H1 (cell line): ENCODE measurements around the gene FIGNL1. TPM values are rescaled to one million over a fixed set of nuclear protein-coding genes. Genes with fewer than 3 reads are reported as not detected.

Experiments
- CTCF ChIA-PET: fragments of 300-600 bp; sonication (Branson Sonifier 250); formaldehyde crosslinking; loops from one replicate; lab custom pipeline; 2021; ENCODE audit not compliant: partially characterized antibody; lab: Charles Lee
- POLR2A ChIA-PET: fragments of 300-600 bp; sonication (Branson Sonifier 250); formaldehyde crosslinking; loops from one replicate; lab custom pipeline; 2021; ENCODE audit warnings: inconsistent platforms; ENCODE audit not compliant: partially characterized antibody; lab: Charles Lee
- DNase-seq, 2 experiments: peaks; one replicate each; pipeline versions ENCODE4 v3.0.0 to v3.0.0-alpha.2; 2010 to 2022; ENCODE audit warnings: low spot score in 2 of 2, low read depth in 1 of 2, mixed read lengths in 1 of 2
- FAIRE-seq: peaks from 2 replicates; lab custom pipeline; 2011; peaks lifted over from hg19 to GRCh38; lab: Jason Lieb, UNC
- H2AFZ ChIP-seq: 2 replicates; pipeline ENCODE4 v1.8.1; 2012; ENCODE audit warnings: low read length, inconsistent platforms
- H2AK5ac ChIP-seq: 2 replicates; pipeline ENCODE4 v1.6.1; 2013; ENCODE audit warnings: low read depth, low read length
- H2BK120ac ChIP-seq: replicated peaks from 2 replicates; pipeline ENCODE3; 2013; ENCODE audit warnings: low read depth, low read length, inconsistent platforms
- H2BK12ac ChIP-seq: 2 replicates; pipeline ENCODE4 v1.6.1; 2013; ENCODE audit warnings: low read depth, low read length
- H2BK15ac ChIP-seq: 2 replicates; pipeline ENCODE4 v1.6.1; 2013; ENCODE audit warnings: low read length
- H2BK20ac ChIP-seq: 2 replicates; pipeline ENCODE4 v1.6.1; 2013; ENCODE audit warnings: low read length
- H2BK5ac ChIP-seq: 2 replicates; pipeline ENCODE4 v1.6.1; 2013; ENCODE audit warnings: low read depth, low read length
- H3K14ac ChIP-seq: 2 replicates; pipeline ENCODE4 v1.6.1; 2013; ENCODE audit warnings: inconsistent platforms; ENCODE audit not compliant: insufficient read length
- H3K18ac ChIP-seq: 2 replicates; pipeline ENCODE4 v1.6.1; 2013; ENCODE audit warnings: low read length; ENCODE audit errors: extremely low read depth
- H3K23ac ChIP-seq: 2 replicates; pipeline ENCODE4 v1.6.1; 2013; ENCODE audit warnings: inconsistent platforms; ENCODE audit not compliant: insufficient read length
- H3K23me2 ChIP-seq: 2 replicates; pipeline ENCODE4 v1.6.1; 2013; ENCODE audit warnings: low read depth, low read length
- H3K27ac ChIP-seq: 2 replicates; pipeline ENCODE4 v1.6.1; 2011; ENCODE audit warnings: low read depth, low read length, inconsistent platforms
- H3K27me3 ChIP-seq, 4 experiments: replicated peaks in 1 of 4; 1 replicate in 1 of 4; 2 replicates in 3 of 4; pipeline versions ENCODE4 v1.6.1 to v1.8.1; 2011 to 2013; ENCODE audit warnings: low read length in 3 of 4, mild to moderate bottlenecking in 3 of 4, inconsistent platforms in 2 of 4, mixed read lengths in 2 of 4, moderate library complexity in 1 of 4; ENCODE audit not compliant: control insufficient read depth in 3 of 4, insufficient read depth in 3 of 4; ENCODE audit errors: extremely low read depth in 1 of 4
- H3K36me3 ChIP-seq, 4 experiments: 2 replicates each; pipeline versions ENCODE4 v1.6.1 to v1.8.1; 2011 to 2013; ENCODE audit warnings: mild to moderate bottlenecking in 4 of 4, low read length in 3 of 4, moderate library complexity in 2 of 4, control low read depth in 1 of 4, inconsistent platforms in 1 of 4; ENCODE audit not compliant: insufficient read depth in 4 of 4, control insufficient read depth in 2 of 4
- H3K4ac ChIP-seq: replicated peaks from 2 replicates; pipeline ENCODE3; 2013; ENCODE audit warnings: low read length, low read depth, mixed read lengths, inconsistent platforms; ENCODE audit not compliant: insufficient read length
- H3K4me1 ChIP-seq, 4 experiments: replicated peaks in 1 of 4; 1 replicate in 1 of 4; 2 replicates in 3 of 4; pipeline versions ENCODE4 v1.6.1 to v1.8.1; 2011 to 2013; ENCODE audit warnings: low read length in 3 of 4, inconsistent platforms in 2 of 4, mixed read lengths in 1 of 4; ENCODE audit not compliant: insufficient read depth in 4 of 4, control insufficient read depth in 3 of 4
- H3K4me2 ChIP-seq, 2 experiments: 2 replicates each; pipeline versions ENCODE4 v1.6.1 to v1.8.1; 2011 to 2013; ENCODE audit warnings: low read depth in 2 of 2, low read length in 2 of 2, control low read depth in 1 of 2, inconsistent platforms in 1 of 2, mild to moderate bottlenecking in 1 of 2; ENCODE audit not compliant: insufficient read depth in 1 of 2
- H3K4me3 ChIP-seq, 4 experiments: fragments of 200-600, 300-600 bp in 1 of 4; sonication (generic), shearing (Covaris generic), sonication (Bioruptor Twin) in 1 of 4; 2 replicates each; pipeline versions ENCODE4 v1.5.1 to v1.8.1; 2011 to 2016; ENCODE audit warnings: low read length in 4 of 4, low read depth in 3 of 4, control low read depth in 2 of 4, inconsistent platforms in 2 of 4, mild to moderate bottlenecking in 2 of 4, mixed read lengths in 1 of 4, moderate library complexity in 1 of 4; ENCODE audit not compliant: insufficient read depth in 2 of 4; ENCODE audit errors: extremely low read depth in 1 of 4
- H3K56ac ChIP-seq: replicated peaks from 2 replicates; pipeline ENCODE3; 2013; ENCODE audit warnings: low read depth, mild to moderate bottlenecking, mixed read lengths, low read length, inconsistent platforms; ENCODE audit not compliant: insufficient read length
- H3K79me1 ChIP-seq: 2 replicates; pipeline ENCODE4 v1.6.1; 2013; ENCODE audit warnings: low read depth, low read length, control low read depth
- H3K79me2 ChIP-seq, 2 experiments: 2 replicates each; pipeline versions ENCODE4 v1.6.1 to v1.8.1; 2012 to 2013; ENCODE audit warnings: low read length in 2 of 2, mild to moderate bottlenecking in 2 of 2, inconsistent platforms in 1 of 2; ENCODE audit not compliant: insufficient read depth in 2 of 2, control insufficient read depth in 1 of 2
- H3K9ac ChIP-seq, 4 experiments: replicated peaks in 1 of 4; 1 replicate in 1 of 4; 2 replicates in 3 of 4; pipeline versions ENCODE4 v1.6.1 to v1.8.1; 2011 to 2013; ENCODE audit warnings: low read depth in 3 of 4, low read length in 3 of 4, control low read depth in 2 of 4, mild to moderate bottlenecking in 2 of 4, moderate library complexity in 2 of 4, inconsistent platforms in 1 of 4; ENCODE audit errors: extremely low read depth in 1 of 4
- H3K9me3 ChIP-seq, 2 experiments: 2 replicates each; pipeline versions ENCODE4 v1.6.1 to v1.8.1; 2012 to 2013; ENCODE audit warnings: mild to moderate bottlenecking in 2 of 2, moderate library complexity in 2 of 2, control low read depth in 1 of 2, inconsistent platforms in 1 of 2, low read depth in 1 of 2, low read length in 1 of 2, mixed read lengths in 1 of 2; ENCODE audit not compliant: insufficient read depth in 2 of 2
- H4K20me1 ChIP-seq, 2 experiments: replicated peaks in 1 of 2; 2 replicates each; pipeline versions ENCODE3 to v1.8.1; 2011 to 2013; ENCODE audit warnings: inconsistent platforms in 2 of 2, low read length in 2 of 2, mild to moderate bottlenecking in 1 of 2; ENCODE audit not compliant: insufficient read depth in 2 of 2, control insufficient read depth in 1 of 2
- H4K5ac ChIP-seq: 2 replicates; pipeline ENCODE4 v1.6.1; 2013; ENCODE audit warnings: low read length, low read depth, mixed read lengths, inconsistent platforms; ENCODE audit not compliant: insufficient read length
- H4K8ac ChIP-seq: 2 replicates; pipeline ENCODE4 v1.8.0; 2013; ENCODE audit warnings: mild to moderate bottlenecking, moderate library complexity, low read length, inconsistent platforms; ENCODE audit not compliant: insufficient read depth; ENCODE audit errors: extremely low read depth
- H4K91ac ChIP-seq: replicated peaks from 2 replicates; pipeline ENCODE3; 2013; ENCODE audit warnings: low read length, mixed read lengths, inconsistent platforms; ENCODE audit not compliant: insufficient read length
- CBX8 ChIP-seq: fragments of 300-800, 300-1000 bp; sonication (generic); IDR thresholded peaks from 2 replicates; pipeline ENCODE4 v1.7.1; 2016; ENCODE audit warnings: low read depth, low read length, borderline replicate concordance
- HDAC6 ChIP-seq: IDR thresholded peaks from one replicate; pipeline ENCODE4 v1.7.1; 2012; ENCODE audit warnings: low read depth, mild to moderate bottlenecking, inconsistent platforms, low read length, moderate library complexity
- KDM4A ChIP-seq: IDR thresholded peaks from one replicate; pipeline ENCODE4 v1.7.1; 2012; ENCODE audit warnings: low read depth, mild to moderate bottlenecking, moderate library complexity, low read length, inconsistent platforms; ENCODE audit not compliant: severe bottlenecking
- TBP ChIP-seq: IDR thresholded peaks from 2 replicates; pipeline ENCODE4 v1.6.1; 2011; ENCODE audit warnings: low read depth, low read length, improper control_type of control experiment
- WGBS, 2 experiments: shearing (Covaris generic) in 1 of 2; methylation state at CpG; one replicate each; pipeline versions ENCODE4 v1.1.6 to v1.1.7; 2013 to 2015; ENCODE audit warnings: low lambda C conversion rate in 2 of 2, mixed read lengths in 2 of 2, inconsistent platforms in 1 of 2, low coverage in 1 of 2, missing lambda C conversion rate in 1 of 2; ENCODE audit not compliant: insufficient replicate concordance in 2 of 2, insufficient coverage in 1 of 2, insufficient read length in 1 of 2; ENCODE audit errors: extremely low coverage in 1 of 2, missing lambda C conversion rate in 1 of 2; 5-methylcytosine and 5-hydroxymethylcytosine counted together
- polyA plus RNA-seq, 7 experiments: library from polyadenylated mRNA; depleted of rRNA in 3 of 7; stranded (reverse) in 5 of 7; unstranded in 2 of 7; fragments of >200 nt in 5 of 7; fragments of 200-250 nt in 2 of 7; gene quantifications; 1 replicate in 5 of 7; 2 replicates in 1 of 7; 4 replicates in 1 of 7; pipeline versions ENCODE4 v1.2.1 to v1.2.3, GENCODE V29; 2011 to 2013; ENCODE audit warnings: missing spikeins in 2 of 7, mixed read lengths in 2 of 7
- total RNA-seq: library from RNA; stranded (reverse); fragmentation: NEBNext Ultra II Directional; extraction: Animal tissue kit (Norgen Biotek cat#: 25700); gene quantifications from 2 replicates; pipeline ENCODE4 v1.2.1, GENCODE V29; 2021

Gene FIGNL1
- total and polyA plus RNA-seq, 2 of the 8 experiments (the other 6 are each of a cell fraction or from before 2014, with no cell fraction given), result 6.5 to 9.9 TPM

DNA sequence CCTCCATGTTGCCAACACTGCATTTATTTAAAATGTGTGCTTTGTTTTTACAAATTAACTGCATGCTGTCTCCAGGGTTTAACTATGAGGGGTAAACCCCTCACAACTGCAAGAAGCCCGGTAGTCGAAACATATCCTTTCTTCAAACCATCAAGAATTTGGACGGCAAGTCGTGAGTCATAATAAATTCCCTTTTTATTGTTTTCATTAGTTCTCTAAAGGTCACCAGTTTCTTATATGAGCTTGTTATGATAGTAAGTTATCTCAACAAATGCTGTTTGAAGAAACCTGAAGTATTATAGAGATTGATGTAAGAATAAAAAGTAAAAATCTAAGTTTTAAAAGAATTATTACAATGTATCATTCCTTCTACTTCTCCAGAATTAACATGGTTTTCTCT is 12.2 kb upstream of the FIGNL1 start:
- no peak overlapping the region for H2BK15ac ChIP-seq
- H3K9ac ChIP-seq, result no peak overlapping the region
- H3K4me3 ChIP-seq, result no peak overlapping the region
- no peak overlapping the region for H3K4ac ChIP-seq
- H3K14ac ChIP-seq, result no peak overlapping the region
- no peak for TF ChIP-seq KDM4A
- no peak for TF ChIP-seq TBP
- TF ChIP-seq HDAC6, result no peak
- no peak for TF ChIP-seq CBX8
- H2BK5ac ChIP-seq, result no peak overlapping the region
- no peaks in the 10 kb centered on the region for H3K79me1 ChIP-seq
- H4K5ac ChIP-seq, result no peak overlapping the region
- H2BK12ac ChIP-seq, result no peak overlapping the region
- no peaks in the 10 kb centered on the region for H3K23me2 ChIP-seq
- H3K23ac ChIP-seq, result no peak overlapping the region
- H2BK20ac ChIP-seq, result no peak overlapping the region
- H4K8ac ChIP-seq, result no peak overlapping the region
- ChIA-PET POLR2A (no interaction called here), CTCF (interaction anchor here (0.6 kb wide), 1 partner anchor 394 kb away, joined by 3 read pairs; no protein-coding TSS in a partner anchor)
- FAIRE-seq (no peak), DNase-seq (no peak)
- no peak overlapping the region for H3K4me2 ChIP-seq
- no peaks in the 10 kb centered on the region for H4K20me1 ChIP-seq
- H2AFZ ChIP-seq, result no peak overlapping the region
- H3K27me3 ChIP-seq, result peaks cover 0 to 2% (median 2%) of the 10 kb centered on the region in 4 experiments; a peak in 6 of 7 replicates
- no peaks in the 10 kb centered on the region for H3K79me2 ChIP-seq
- H3K27ac ChIP-seq, result no peak overlapping the region
- no peaks in the 10 kb centered on the region for H3K36me3 ChIP-seq
- H2BK120ac ChIP-seq, result no peak overlapping the region
- no peak overlapping the region for H4K91ac ChIP-seq
- no peak overlapping the region for H3K56ac ChIP-seq
- WGBS, 2 experiments, result 89% methylated on average over 4 of the region's 4 CpGs; no CpG with 5 or more reads in 1 of the 2 experiments
- H3K4me1 ChIP-seq, result no peaks in the 10 kb centered on the region
- H3K9me3 ChIP-seq, result peaks cover 0 to 6% of the 10 kb centered on the region in 2 experiments; a peak in 2 of 4 replicates
- no peak overlapping the region for H2AK5ac ChIP-seq
- no peak overlapping the region for H3K18ac ChIP-seq
